H1 (cell line): ENCODE measurements around the gene ABI3BP.

Experiments
- CREB1 ChIP-seq: IDR thresholded peaks from 2 replicates; pipeline ENCODE4 v1.6.1; 2012; ENCODE audit warnings: inconsistent platforms
- EGR1 ChIP-seq: IDR thresholded peaks from 2 replicates; pipeline ENCODE4 v1.6.1; 2011; ENCODE audit warnings: low read depth, low read length, borderline replicate concordance
- POLR2A ChIP-seq, 2 experiments: IDR thresholded peaks; 1 replicate in 1 of 2; 2 replicates in 1 of 2; pipeline ENCODE4 v1.6.1; 2011; ENCODE audit warnings: low read depth in 2 of 2, low read length in 2 of 2, mild to moderate bottlenecking in 2 of 2; ENCODE audit errors: control extremely low read depth in 1 of 2
- SP2 ChIP-seq: IDR thresholded peaks from 2 replicates; pipeline ENCODE4 v1.6.1; 2012; ENCODE audit warnings: mild to moderate bottlenecking, low read length, inconsistent platforms
- TAF1 ChIP-seq: IDR thresholded peaks from 2 replicates; pipeline ENCODE4 v1.6.1; 2011; ENCODE audit warnings: mild to moderate bottlenecking, low read depth, low read length
- TF ChIP-seq, protein P1 (sequence below), 3 experiments: IDR thresholded peaks; 1 replicate in 2 of 3; 2 replicates in 1 of 3; pipeline versions ENCODE4 v1.5.1 to v1.6.1; 2011; ENCODE audit warnings: low read length in 3 of 3, mild to moderate bottlenecking in 3 of 3, inconsistent platforms in 2 of 3, low read depth in 1 of 3, moderate library complexity in 1 of 3; ENCODE audit not compliant: insufficient read depth in 1 of 3; ENCODE audit errors: control extremely low read depth in 1 of 3

DNA sequence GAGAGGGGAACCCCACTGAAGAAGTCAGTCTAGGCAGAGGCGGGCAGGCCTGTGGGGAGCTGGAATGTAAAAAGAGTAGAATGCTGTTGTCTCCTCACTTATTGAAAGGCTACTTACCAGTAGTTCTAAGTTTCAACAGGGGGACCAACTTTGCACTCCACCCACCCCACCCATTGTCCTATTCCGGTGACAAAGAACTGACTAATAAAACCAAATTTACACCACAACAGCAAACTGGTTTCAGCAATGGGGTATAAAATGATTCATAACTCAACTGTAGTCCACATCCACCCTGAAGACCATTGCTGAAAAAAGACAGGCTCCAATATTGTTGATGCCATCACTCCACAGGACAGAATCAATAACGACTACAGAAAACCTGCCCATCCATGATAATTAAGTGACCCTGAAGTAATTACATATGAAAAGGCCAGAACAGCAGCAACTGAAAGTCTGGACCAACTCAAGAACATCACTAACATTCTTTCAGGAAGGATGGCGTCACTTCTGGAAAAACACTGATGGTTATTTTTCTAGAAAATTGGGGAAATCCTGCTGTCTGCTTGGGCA is 80.2 kb downstream of the ABI3BP start:
- TF ChIP-seq TAF1 (no peak), CREB1 (no peak), POLR2A (IDR thresholded peaks at IDR 0.05; ENCODE audit: control extremely low read depth in 1 of 2, low read depth in 2 of 2, low read length in 2 of 2) (no peak), EGR1 (no peak), SP2 (no peak)
- TF ChIP-seq, protein P1, sequence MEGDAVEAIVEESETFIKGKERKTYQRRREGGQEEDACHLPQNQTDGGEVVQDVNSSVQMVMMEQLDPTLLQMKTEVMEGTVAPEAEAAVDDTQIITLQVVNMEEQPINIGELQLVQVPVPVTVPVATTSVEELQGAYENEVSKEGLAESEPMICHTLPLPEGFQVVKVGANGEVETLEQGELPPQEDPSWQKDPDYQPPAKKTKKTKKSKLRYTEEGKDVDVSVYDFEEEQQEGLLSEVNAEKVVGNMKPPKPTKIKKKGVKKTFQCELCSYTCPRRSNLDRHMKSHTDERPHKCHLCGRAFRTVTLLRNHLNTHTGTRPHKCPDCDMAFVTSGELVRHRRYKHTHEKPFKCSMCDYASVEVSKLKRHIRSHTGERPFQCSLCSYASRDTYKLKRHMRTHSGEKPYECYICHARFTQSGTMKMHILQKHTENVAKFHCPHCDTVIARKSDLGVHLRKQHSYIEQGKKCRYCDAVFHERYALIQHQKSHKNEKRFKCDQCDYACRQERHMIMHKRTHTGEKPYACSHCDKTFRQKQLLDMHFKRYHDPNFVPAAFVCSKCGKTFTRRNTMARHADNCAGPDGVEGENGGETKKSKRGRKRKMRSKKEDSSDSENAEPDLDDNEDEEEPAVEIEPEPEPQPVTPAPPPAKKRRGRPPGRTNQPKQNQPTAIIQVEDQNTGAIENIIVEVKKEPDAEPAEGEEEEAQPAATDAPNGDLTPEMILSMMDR (IDR thresholded peaks at IDR 0.05; ENCODE audit: control extremely low read depth in 1 of 3, insufficient read depth in 1 of 3, low read depth in 1 of 3, low read length in 3 of 3): no peak
